Uterus (tissue), 2 donors: ENCODE measurements around the gene KMT2A.

Source experiments
- POLR2A ChIP-seq, 2 donors: fragments of 450-650 bp; IDR thresholded peaks; one replicate each; pipeline ENCODE4 v1.6.1; 2016; ENCODE audit warnings: antibody characterized with exemption in 2 of 2, mild to moderate bottlenecking in 1 of 2, moderate library complexity in 1 of 2
- TF ChIP-seq, protein P1 (sequence below), 4 experiments: fragments of 200-600 bp in 2 of 4; fragments of 450-650 bp in 2 of 4; sonication (generic) in 2 of 4; IDR thresholded peaks; one replicate each; pipeline ENCODE4 v1.5.1; 2016 to 2019; ENCODE audit warnings: antibody characterized with exemption in 4 of 4, mild to moderate bottlenecking in 2 of 4, moderate library complexity in 1 of 4

DNA sequence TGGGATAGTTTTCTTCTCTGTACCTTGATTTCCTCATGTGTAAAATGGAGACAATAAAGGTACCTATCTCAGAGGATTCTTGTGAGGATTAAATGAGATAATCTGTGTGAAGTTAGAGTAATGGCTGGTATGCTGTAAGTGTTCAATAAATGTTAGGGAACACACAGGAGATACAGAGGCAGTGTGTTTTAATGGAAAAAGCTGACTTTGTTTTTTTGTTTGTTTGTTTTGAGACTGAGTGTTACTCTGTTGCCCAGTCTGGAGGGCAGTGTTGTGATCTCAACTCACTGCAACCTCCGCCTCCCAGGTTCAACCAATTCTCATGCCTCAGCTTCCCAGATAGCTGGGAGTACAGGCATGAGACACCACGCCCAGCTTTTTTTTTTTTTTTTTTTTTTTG lies 133.4 kb downstream of the KMT2A start:
- TF ChIP-seq, protein P1, sequence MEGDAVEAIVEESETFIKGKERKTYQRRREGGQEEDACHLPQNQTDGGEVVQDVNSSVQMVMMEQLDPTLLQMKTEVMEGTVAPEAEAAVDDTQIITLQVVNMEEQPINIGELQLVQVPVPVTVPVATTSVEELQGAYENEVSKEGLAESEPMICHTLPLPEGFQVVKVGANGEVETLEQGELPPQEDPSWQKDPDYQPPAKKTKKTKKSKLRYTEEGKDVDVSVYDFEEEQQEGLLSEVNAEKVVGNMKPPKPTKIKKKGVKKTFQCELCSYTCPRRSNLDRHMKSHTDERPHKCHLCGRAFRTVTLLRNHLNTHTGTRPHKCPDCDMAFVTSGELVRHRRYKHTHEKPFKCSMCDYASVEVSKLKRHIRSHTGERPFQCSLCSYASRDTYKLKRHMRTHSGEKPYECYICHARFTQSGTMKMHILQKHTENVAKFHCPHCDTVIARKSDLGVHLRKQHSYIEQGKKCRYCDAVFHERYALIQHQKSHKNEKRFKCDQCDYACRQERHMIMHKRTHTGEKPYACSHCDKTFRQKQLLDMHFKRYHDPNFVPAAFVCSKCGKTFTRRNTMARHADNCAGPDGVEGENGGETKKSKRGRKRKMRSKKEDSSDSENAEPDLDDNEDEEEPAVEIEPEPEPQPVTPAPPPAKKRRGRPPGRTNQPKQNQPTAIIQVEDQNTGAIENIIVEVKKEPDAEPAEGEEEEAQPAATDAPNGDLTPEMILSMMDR (IDR thresholded peaks at IDR 0.05): no peak
- no peak for TF ChIP-seq POLR2A (IDR thresholded peaks at IDR 0.05)
